Cardiac septum (tissue), 1 donor: ENCODE measurements around the gene ZBTB7C. TPM values are rescaled to one million over a fixed set of nuclear protein-coding genes. Genes with fewer than 3 reads are reported as not detected.

ENCODE experiments used
- DNase-seq: peaks from one replicate; pipeline ENCODE4 v3.0.0-alpha.2; 2020; ENCODE audit warnings: low spot score
- intact Hi-C: fragments of 100-400 bp; cut with DNase I; formaldehyde crosslinking; loops from one replicate; pipeline ENCODE4 v1.14.0; 2022
- total RNA-seq: library from RNA; stranded (reverse); fragmentation: NEBNext Ultra II Directional; extraction: Animal tissue kit (Norgen Biotek cat#: 25700); gene quantifications from one replicate; pipeline ENCODE4 v1.2.1, GENCODE V29; 2021
- donor health status: DM: no; HTN: no; CAD: no.

The ZBTB7C gene
- total RNA-seq, 1 donor from 2014 or later, result 8.0 TPM

- DNase-seq, result no peak
- intact Hi-C loops, result no loop called here
Measured at GRCh38 chr18:48207733-48208132, 201.4 kb downstream of the ZBTB7C start.

- no peak for DNase-seq
- intact Hi-C loops, result no loop called here
Measured at GRCh38 chr18:48206887-48207286, 202.3 kb downstream of the ZBTB7C start.

- intact Hi-C loops, result no loop called here
- DNase-seq, result no peak
Measured at GRCh38 chr18:48203961-48204666, 205.1 kb downstream of the ZBTB7C start.

- DNase-seq, result no peak
- intact Hi-C loops, result no loop called here
Measured at GRCh38 chr18:48203288-48203945, 205.8 kb downstream of the ZBTB7C start.

GRCh38 chr18:48202350-48203260, 206.6 kb downstream of the ZBTB7C start:
- no peak for DNase-seq

GRCh38 chr18:48202006-48202348, 207.2 kb downstream of the ZBTB7C start:
- intact Hi-C loops, result no loop called here
- DNase-seq, result no peak

More at GRCh38 chr18:48202350-48203260, 206.6 kb downstream of the ZBTB7C start:
- intact Hi-C loops, result no loop called here

GRCh38 chr18:48201337-48202005, 207.7 kb downstream of the ZBTB7C start:
- intact Hi-C loops, result no loop called here

GRCh38 chr18:48200631-48201336, 208.4 kb downstream of the ZBTB7C start:
- intact Hi-C loops, result no loop called here
- DNase-seq, result no peak

More at GRCh38 chr18:48201337-48202005, 207.7 kb downstream of the ZBTB7C start:
- DNase-seq, result no peak

GRCh38 chr18:48199399-48199798, 209.8 kb downstream of the ZBTB7C start:
- intact Hi-C loops, result no loop called here
- DNase-seq, result no peak

GRCh38 chr18:48197819-48198218, 211.4 kb downstream of the ZBTB7C start:
- intact Hi-C loops, result no loop called here
- DNase-seq, result no peak

GRCh38 chr18:48195787-48196186, 213.4 kb downstream of the ZBTB7C start:
- no peak for DNase-seq
- intact Hi-C loops, result no loop called here

- no peak for DNase-seq
- intact Hi-C loops, result no loop called here
Measured at GRCh38 chr18:48194591-48195181, 214.5 kb downstream of the ZBTB7C start.

- no peak for DNase-seq
- intact Hi-C loops, result no loop called here
Measured at GRCh38 chr18:48193521-48194492, 215.4 kb downstream of the ZBTB7C start.

GRCh38 chr18:48192542-48192941, 216.6 kb downstream of the ZBTB7C start:
- intact Hi-C loops, result no loop called here
- DNase-seq, result no peak

GRCh38 chr18:48191494-48191893, 217.7 kb downstream of the ZBTB7C start:
- no peak for DNase-seq
- intact Hi-C loops, result no loop called here

- no peak for DNase-seq
- intact Hi-C loops, result no loop called here
Measured at GRCh38 chr18:48190994-48191393, 218.2 kb downstream of the ZBTB7C start.

- DNase-seq, result no peak
- intact Hi-C loops, result no loop called here
Measured at GRCh38 chr18:48188609-48189008, 220.6 kb downstream of the ZBTB7C start.

GRCh38 chr18:48186861-48187260, 222.3 kb downstream of the ZBTB7C start:
- intact Hi-C loops, result no loop called here
- no peak for DNase-seq
